Lower lobe of right lung (tissue), 2 donors: ENCODE results near the gene LRRC4C. TPM values are rescaled to one million over a fixed set of nuclear protein-coding genes. Genes with fewer than 3 reads are reported as not detected.
"Not testable (repeated sequence)": the region's sequence is repeated elsewhere in the genome, so short reads cannot be mapped to it uniquely, and the experiment has no call there.

Source experiments
- ATAC-seq, 2 donors: fragments of 200-7000 bp; cut with Tn5 transposase; one replicate each; pipeline ENCODE4 v1.9.1; 2020 to 2022; ENCODE audit warnings: mild to moderate bottlenecking in 2 of 2, moderate library complexity in 2 of 2
- DNase-seq: peaks from one replicate; pipeline ENCODE4 v3.0.0-alpha.2; 2020
- H3K27ac ChIP-seq: fragments of 200-600 bp; one replicate; pipeline ENCODE4 v1.8.0; 2022
- H3K27me3 ChIP-seq: fragments of 200-600 bp; one replicate; pipeline ENCODE4 v1.8.0; 2022; ENCODE audit warnings: low read depth
- H3K36me3 ChIP-seq: fragments of 200-600 bp; one replicate; pipeline ENCODE4 v1.8.0; 2022; ENCODE audit warnings: mild to moderate bottlenecking
- H3K4me1 ChIP-seq: fragments of 200-600 bp; one replicate; pipeline ENCODE4 v1.8.0; 2022
- H3K4me3 ChIP-seq: fragments of 200-600 bp; one replicate; pipeline ENCODE4 v1.8.0; 2022; ENCODE audit warnings: mild to moderate bottlenecking
- H3K9me3 ChIP-seq: fragments of 200-600 bp; one replicate; pipeline ENCODE4 v1.8.0; 2022
- intact Hi-C: fragments of 100-400 bp; cut with DNase I; formaldehyde crosslinking; loops from one replicate; pipeline ENCODE4 v1.11.0; 2022
- total RNA-seq: library from RNA; stranded (reverse); fragmentation: NEBNext Ultra II Directional; extraction: Animal tissue kit (Norgen Biotek cat#: 25700); gene quantifications from one replicate; pipeline ENCODE4 v1.2.1, GENCODE V29; 2021
- TF ChIP-seq, protein P1 (sequence below): fragments of 200-600 bp; IDR thresholded peaks from one replicate; pipeline ENCODE4 v1.8.0; 2022; ENCODE audit warnings: antibody characterized with exemption, mild to moderate bottlenecking
- donor health status: DM: no; HTN: yes; CAD: no; lungs with severe emphysema.

Gene LRRC4C
- total RNA-seq, 1 donor from 2014 or later, result 0.86 TPM

GRCh38 chr11:40178470-40178869 is 1281.0 kb downstream of the LRRC4C start:
- DNase-seq (no peak), ATAC-seq (no peak)
- Histone ChIP-seq H3K27ac (no peak overlapping the region), H3K27me3 (no peaks in the 10 kb centered on the region), H3K4me3 (no peak overlapping the region), H3K36me3 (no peaks in the 10 kb centered on the region), H3K4me1 (no peaks in the 10 kb centered on the region), H3K9me3 (no peaks in the 10 kb centered on the region)
- intact Hi-C loops, result no loop called here
- TF ChIP-seq, protein P1, sequence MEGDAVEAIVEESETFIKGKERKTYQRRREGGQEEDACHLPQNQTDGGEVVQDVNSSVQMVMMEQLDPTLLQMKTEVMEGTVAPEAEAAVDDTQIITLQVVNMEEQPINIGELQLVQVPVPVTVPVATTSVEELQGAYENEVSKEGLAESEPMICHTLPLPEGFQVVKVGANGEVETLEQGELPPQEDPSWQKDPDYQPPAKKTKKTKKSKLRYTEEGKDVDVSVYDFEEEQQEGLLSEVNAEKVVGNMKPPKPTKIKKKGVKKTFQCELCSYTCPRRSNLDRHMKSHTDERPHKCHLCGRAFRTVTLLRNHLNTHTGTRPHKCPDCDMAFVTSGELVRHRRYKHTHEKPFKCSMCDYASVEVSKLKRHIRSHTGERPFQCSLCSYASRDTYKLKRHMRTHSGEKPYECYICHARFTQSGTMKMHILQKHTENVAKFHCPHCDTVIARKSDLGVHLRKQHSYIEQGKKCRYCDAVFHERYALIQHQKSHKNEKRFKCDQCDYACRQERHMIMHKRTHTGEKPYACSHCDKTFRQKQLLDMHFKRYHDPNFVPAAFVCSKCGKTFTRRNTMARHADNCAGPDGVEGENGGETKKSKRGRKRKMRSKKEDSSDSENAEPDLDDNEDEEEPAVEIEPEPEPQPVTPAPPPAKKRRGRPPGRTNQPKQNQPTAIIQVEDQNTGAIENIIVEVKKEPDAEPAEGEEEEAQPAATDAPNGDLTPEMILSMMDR, result no peak

DNA sequence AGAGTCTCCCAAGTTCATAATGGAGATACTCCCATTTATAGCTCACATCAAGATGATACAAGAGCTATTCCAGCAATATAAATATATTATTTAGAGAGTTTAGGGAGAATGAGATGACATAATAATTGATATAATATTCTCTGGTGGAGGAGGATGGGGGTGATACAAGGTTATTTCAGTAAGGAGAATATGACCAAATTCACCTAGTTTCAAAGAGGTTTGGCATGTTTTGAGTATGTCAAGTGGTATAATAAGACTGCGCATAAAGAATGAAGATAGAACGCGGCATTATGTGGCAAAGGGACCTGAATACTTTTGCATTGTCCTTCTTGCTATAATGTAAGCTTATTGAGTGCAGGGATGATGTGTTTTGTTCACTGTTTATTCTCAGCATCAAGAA is 1283.5 kb downstream of the LRRC4C start:
- ATAC-seq (no peak), DNase-seq (no peak)
- intact Hi-C loops, result no loop called here
- H3K27ac ChIP-seq, result no peak overlapping the region
- H3K36me3 ChIP-seq, result no peaks in the 10 kb centered on the region
- no peak overlapping the region for H3K4me3 ChIP-seq
- H3K27me3 ChIP-seq, result no peaks in the 10 kb centered on the region
- no peaks in the 10 kb centered on the region for H3K9me3 ChIP-seq
- TF ChIP-seq, protein P1, result no peak
- H3K4me1 ChIP-seq, result no peaks in the 10 kb centered on the region

GRCh38 chr11:40170078-40170477 is 1289.4 kb downstream of the LRRC4C start:
- TF ChIP-seq, protein P1, result no peak
- Histone ChIP-seq H3K4me1 (no peaks in the 10 kb centered on the region), H3K4me3 (no peak overlapping the region), H3K27ac (no peak overlapping the region), H3K27me3 (no peaks in the 10 kb centered on the region), H3K9me3 (no peaks in the 10 kb centered on the region), H3K36me3 (no peaks in the 10 kb centered on the region)
- DNase-seq (no peak), ATAC-seq (no peak)
- intact Hi-C loops, result no loop called here

- TF ChIP-seq, protein P1, result no peak
- ATAC-seq (no peak), DNase-seq (no peak)
- Histone ChIP-seq H3K4me3 (no peak overlapping the region), H3K36me3 (no peaks in the 10 kb centered on the region), H3K27me3 (no peaks in the 10 kb centered on the region), H3K9me3 (no peaks in the 10 kb centered on the region), H3K4me1 (no peaks in the 10 kb centered on the region), H3K27ac (no peak overlapping the region)
- intact Hi-C loops, result no loop called here
These were observed 1291.0 kb downstream of the LRRC4C start for GRCh38 chr11:40168414-40168813.

DNA sequence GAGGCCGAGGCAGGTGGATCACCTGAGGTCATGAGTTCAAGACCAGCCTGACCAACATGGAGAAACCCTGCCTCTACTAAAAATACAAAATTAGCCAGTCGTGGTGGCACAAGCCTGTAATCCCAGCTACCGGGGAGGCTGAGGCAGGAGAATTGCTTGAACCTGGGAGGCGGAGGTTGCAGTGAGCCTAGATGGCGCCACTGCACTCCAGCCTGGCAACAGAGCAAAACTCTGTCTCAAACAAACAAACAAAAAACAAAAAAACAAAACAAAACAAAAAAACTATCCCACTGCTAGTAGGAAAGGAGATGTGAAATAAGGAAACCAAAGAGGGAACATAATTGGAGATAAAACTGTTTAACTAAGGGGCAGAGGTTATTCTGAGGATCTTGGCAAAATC is 1291.6 kb downstream of the LRRC4C start:
- H3K27me3 ChIP-seq, H3K27ac ChIP-seq, H3K4me1 ChIP-seq, H3K9me3 ChIP-seq, DNase-seq, H3K36me3 ChIP-seq, ATAC-seq, H3K4me3 ChIP-seq, intact Hi-C loops: not testable (repeated sequence)

GRCh38 chr11:40166892-40167291 is 1292.6 kb downstream of the LRRC4C start:
- intact Hi-C loops, result no loop called here
- Histone ChIP-seq H3K27ac (no peak overlapping the region), H3K9me3 (no peaks in the 10 kb centered on the region), H3K4me3 (no peak overlapping the region), H3K27me3 (no peaks in the 10 kb centered on the region), H3K36me3 (no peaks in the 10 kb centered on the region), H3K4me1 (no peaks in the 10 kb centered on the region)
- no peak for ATAC-seq
- TF ChIP-seq, protein P1, result no peak
- no peak for DNase-seq
